HFF-Myc (cell line): Measurements from ENCODE around the gene DNAJC4.

ENCODE experiments used
- DNase-seq: peaks from one replicate; pipeline ENCODE4 v3.0.0-alpha.2; 2011; ENCODE audit warnings: low read depth; ENCODE audit errors: extremely low read depth
- H3K4me3 ChIP-seq: replicated peaks from 2 replicates; pipeline ENCODE4 v1.5.1; 2011; ENCODE audit warnings: low read depth, mild to moderate bottlenecking, control low read depth, low read length
- TF ChIP-seq, protein P1 (sequence below): IDR thresholded peaks from 2 replicates; pipeline ENCODE4 v1.5.1; 2012; ENCODE audit warnings: mild to moderate bottlenecking, low read depth, low read length, control low read depth; ENCODE audit errors: missing control alignments

The DNAJC4 gene

DNA sequence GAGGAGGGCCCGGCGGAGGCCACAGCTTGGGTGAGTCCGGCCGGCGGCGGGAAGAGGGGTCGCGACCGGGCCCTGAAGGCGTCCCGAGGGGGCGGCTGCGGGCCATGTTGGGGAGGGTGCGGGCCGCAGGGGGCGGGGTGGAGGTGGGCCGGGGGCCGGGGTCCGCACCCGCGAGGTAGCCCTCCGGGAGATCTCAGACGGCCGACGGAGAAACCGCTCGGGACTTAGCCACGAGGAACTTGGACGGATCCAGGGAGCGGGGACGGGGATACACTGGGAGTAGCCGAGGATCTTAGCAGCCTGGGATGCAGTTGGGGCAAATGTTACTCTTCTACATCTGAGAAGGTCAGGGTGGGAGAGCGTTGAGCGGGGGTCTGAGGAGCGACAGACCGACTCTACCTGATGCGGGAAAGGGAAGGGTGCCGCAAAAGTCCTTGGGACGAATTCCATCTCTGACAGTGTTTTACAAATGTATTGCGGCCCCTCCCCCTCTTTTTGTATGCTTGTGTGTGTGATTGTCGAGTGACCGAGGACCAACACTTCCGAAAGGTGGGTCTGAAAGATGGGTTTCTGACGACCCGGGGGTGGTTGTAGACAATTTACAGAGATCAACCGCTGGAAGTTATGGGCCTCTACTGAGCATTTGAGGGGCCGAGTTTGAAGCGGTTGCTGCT, 43.7 kb upstream of the DNAJC4 start:
- DNase-seq = no peak
- H3K4me3 ChIP-seq = no peak overlapping the region
- TF ChIP-seq, protein P1, sequence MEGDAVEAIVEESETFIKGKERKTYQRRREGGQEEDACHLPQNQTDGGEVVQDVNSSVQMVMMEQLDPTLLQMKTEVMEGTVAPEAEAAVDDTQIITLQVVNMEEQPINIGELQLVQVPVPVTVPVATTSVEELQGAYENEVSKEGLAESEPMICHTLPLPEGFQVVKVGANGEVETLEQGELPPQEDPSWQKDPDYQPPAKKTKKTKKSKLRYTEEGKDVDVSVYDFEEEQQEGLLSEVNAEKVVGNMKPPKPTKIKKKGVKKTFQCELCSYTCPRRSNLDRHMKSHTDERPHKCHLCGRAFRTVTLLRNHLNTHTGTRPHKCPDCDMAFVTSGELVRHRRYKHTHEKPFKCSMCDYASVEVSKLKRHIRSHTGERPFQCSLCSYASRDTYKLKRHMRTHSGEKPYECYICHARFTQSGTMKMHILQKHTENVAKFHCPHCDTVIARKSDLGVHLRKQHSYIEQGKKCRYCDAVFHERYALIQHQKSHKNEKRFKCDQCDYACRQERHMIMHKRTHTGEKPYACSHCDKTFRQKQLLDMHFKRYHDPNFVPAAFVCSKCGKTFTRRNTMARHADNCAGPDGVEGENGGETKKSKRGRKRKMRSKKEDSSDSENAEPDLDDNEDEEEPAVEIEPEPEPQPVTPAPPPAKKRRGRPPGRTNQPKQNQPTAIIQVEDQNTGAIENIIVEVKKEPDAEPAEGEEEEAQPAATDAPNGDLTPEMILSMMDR = no peak

DNA sequence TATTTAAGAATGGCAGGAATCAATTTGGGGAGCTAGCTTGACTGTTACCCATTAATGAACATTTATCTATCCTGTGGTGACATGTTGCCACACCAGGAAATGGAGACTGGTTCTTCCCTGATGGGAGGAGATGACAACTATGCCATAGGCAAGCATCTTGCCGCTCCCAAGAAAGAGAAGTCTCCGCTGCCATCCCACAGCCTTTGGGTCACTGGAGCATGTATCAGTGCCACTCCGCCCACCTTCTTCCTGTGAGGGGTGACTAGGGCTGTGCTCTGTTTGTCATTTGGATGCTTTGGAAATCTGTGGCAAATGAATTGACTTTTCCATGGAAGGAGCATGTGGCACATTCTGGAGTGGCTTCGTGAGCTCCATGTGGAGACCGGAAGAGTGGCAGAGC, 37.9 kb upstream of the DNAJC4 start:
- H3K4me3 ChIP-seq = no peak overlapping the region
- no peak for DNase-seq
- TF ChIP-seq, protein P1 = no peak

- TF ChIP-seq, protein P1 = no peak
- no peak for DNase-seq
- H3K4me3 ChIP-seq = no peak overlapping the region
These were observed 33.7 kb upstream of the DNAJC4 start for GRCh38 chr11:64196626-64197025.

DNA sequence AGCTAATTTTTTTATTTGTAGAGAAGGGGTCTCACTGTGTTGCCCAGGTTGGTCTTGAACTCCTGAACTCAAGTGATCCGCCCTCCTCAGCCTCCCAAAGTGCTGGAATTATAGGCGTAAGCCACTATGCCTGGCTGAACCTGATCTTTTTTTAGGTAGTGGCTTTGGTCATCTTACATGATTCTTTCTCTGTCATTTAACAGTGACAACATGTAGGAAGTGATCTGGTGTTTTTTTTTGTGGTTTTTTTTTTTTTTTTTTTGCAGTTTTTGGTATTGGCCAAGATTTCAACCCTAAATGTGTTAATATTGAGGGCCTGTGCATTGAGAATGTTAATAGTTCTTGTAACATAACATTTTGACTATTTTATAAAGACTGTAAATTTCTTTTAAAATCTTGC, 31.8 kb upstream of the DNAJC4 start:
- DNase-seq = no peak
- TF ChIP-seq, protein P1 = no peak
- no peak overlapping the region for H3K4me3 ChIP-seq

DNA sequence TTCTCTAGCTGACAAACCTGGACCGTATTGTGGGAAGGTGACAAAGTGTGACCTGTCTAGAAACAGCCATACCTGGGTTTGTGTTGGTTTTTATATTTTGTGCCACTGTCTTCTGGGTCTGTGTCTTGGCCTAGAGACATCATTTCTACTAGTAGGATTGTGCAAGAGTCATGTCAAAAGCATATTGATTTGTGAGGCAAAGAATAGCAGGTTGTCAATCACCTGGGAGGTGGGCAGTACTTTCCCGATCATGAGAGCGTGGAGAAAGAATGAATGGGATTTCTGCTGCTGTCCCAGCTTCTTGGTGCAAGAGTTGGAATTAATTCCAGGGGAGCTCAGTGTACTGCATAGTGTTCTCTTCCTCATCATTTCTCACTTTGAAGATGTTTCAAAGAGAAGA, 28.8 kb upstream of the DNAJC4 start:
- TF ChIP-seq, protein P1 = no peak
- H3K4me3 ChIP-seq = no peak overlapping the region
- DNase-seq = no peak

DNA sequence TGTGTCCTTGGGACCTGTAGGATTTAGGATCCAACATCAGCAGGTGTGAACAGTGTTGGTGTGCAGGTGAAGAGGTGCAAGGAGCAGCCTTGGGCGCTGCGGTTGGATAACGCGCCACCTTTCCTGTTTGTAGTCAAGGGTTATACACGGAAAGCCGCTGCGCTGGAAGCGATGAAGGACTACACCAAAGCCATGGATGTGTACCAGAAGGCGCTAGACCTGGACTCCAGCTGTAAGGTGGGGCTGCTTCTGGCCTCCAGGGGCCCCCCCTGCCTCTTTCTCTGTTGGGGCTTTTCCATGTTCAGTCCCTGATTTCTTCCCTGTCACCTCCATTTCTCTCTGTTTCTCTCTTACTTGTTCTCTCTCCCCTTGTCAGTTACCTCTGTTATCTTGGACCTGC, 27.4 kb upstream of the DNAJC4 start:
- no peak for DNase-seq
- TF ChIP-seq, protein P1 = no peak
- no peak overlapping the region for H3K4me3 ChIP-seq
